LNCaP clone FGC (cell line): ENCODE results near the gene RAB13.
"Not testable (repeated sequence)": the region's sequence is repeated elsewhere in the genome, so short reads cannot be mapped to it uniquely, and the experiment has no call there.

ENCODE experiments used
- DNase-seq: peaks from one replicate; pipeline ENCODE4 v3.0.0-alpha.2; 2011; ENCODE audit warnings: low read depth
- H3K4me3 ChIP-seq: 2 replicates; pipeline ENCODE4 v1.5.1; 2011; ENCODE audit warnings: mild to moderate bottlenecking, low read depth, low read length, control low read depth
- TF ChIP-seq, protein P1 (sequence below): IDR thresholded peaks from 2 replicates; pipeline ENCODE4 v1.5.1; 2012; ENCODE audit warnings: mild to moderate bottlenecking; ENCODE audit not compliant: control insufficient read depth, insufficient read depth; ENCODE audit errors: extremely low read depth

The RAB13 gene

DNA sequence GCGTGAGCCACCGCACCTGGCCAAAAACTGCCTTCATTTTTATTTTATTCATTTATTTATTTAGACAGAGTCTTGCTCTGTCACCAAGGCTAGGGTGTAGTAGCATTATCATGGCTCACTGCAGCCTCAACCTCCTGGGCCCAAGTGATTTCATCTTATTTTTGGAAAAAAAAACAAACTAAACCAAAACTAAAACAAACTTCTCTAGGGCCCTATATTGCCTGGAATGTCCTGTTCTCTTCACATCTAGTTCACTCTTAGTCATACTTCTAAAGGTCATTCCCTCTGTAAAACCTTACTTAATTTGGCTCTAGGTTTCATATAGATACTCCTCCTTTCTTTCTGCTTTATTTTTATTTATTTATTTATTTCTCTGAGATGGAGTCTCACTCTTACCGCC lies 20.0 kb upstream of the RAB13 start:
- DNase-seq, result no peak
- TF ChIP-seq, protein P1, sequence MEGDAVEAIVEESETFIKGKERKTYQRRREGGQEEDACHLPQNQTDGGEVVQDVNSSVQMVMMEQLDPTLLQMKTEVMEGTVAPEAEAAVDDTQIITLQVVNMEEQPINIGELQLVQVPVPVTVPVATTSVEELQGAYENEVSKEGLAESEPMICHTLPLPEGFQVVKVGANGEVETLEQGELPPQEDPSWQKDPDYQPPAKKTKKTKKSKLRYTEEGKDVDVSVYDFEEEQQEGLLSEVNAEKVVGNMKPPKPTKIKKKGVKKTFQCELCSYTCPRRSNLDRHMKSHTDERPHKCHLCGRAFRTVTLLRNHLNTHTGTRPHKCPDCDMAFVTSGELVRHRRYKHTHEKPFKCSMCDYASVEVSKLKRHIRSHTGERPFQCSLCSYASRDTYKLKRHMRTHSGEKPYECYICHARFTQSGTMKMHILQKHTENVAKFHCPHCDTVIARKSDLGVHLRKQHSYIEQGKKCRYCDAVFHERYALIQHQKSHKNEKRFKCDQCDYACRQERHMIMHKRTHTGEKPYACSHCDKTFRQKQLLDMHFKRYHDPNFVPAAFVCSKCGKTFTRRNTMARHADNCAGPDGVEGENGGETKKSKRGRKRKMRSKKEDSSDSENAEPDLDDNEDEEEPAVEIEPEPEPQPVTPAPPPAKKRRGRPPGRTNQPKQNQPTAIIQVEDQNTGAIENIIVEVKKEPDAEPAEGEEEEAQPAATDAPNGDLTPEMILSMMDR, result no peak

DNA sequence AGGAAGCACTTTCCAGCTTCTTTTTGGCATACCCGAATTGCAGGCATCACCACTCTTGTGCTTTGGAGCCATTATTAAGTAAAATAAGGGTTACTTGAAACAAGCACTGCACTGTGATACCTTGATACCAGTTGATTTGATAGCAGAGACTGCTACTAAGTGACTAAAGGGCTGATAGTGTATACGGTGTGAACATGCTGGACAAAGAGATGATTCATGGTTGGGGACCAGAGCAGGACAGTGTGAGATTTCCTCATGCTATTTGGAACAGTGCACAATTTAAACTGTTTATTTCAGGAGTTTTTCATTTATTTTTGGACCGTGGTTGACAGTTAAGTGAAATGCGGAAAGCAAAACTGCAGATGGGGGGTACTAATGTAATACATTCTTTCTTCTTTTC lies 14.3 kb upstream of the RAB13 start:
- TF ChIP-seq, protein P1, result no peak
- no peak for DNase-seq
- H3K4me3 ChIP-seq, result no peak overlapping the region

More for the DNA sequence above, 20.0 kb upstream of the RAB13 start:
- no peak overlapping the region for H3K4me3 ChIP-seq

DNA sequence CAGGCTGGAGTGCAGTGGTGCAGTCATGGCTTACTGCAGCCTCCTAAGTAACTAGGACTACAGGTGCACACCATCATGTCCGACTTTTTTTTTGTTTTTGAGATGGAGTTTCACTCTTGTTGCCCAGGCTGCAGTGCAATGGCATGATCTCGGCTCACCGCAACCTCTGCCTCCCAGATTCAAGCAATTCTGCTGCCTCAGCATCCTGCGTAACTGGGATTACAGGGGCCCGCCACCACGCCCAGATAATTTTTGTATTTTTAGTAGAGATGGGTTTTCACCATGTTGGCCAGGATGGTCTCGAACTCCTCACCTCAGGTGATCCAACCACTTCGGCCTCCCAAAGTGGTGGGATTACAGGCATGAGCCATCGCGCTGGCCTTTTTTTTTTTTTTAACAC lies 10.7 kb upstream of the RAB13 start:
- not testable (repeated sequence) for DNase-seq, H3K4me3 ChIP-seq

DNA sequence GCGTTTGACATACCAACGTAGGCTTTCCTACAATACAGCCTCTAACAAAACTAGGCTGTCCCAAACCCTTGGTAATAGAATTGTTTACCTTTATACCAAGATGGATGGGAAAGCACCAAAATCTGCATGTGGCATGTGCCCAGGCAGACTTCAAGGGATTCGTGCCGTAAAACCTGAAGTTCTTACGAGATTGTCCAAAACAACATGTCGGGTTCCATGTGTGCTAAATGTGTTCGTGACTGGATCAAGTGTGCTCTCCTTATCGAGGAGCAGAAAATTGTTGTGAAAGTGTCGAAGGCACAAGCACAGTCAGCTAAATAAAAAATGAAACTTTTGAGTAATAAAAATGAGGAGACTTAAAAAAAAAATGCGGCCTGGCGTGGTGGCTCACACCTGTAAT lies 9.5 kb upstream of the RAB13 start:
- TF ChIP-seq, protein P1, result no peak
- no peak for DNase-seq
- no peak overlapping the region for H3K4me3 ChIP-seq

DNA sequence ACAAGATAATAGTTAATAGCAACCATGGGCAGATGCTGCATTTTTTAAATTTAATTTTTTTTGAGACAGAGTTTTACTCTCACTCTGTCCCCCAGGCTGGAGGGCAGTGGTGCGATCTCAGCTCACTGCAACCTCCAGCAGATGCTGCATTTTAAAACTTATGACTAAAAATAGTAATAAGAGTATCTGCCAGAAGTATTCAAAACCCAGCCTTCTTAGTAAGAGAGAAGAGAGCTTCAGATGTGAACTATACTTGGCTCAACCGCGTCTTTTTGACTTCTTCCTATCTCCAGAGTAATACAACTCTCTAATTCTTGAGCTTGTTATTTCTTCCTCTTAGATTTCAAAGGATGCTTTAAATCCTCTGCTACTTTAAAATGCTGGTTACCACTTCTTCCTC lies 9.1 kb upstream of the RAB13 start:
- H3K4me3 ChIP-seq, result no peak overlapping the region
- DNase-seq, result no peak
- TF ChIP-seq, protein P1, result no peak

DNA sequence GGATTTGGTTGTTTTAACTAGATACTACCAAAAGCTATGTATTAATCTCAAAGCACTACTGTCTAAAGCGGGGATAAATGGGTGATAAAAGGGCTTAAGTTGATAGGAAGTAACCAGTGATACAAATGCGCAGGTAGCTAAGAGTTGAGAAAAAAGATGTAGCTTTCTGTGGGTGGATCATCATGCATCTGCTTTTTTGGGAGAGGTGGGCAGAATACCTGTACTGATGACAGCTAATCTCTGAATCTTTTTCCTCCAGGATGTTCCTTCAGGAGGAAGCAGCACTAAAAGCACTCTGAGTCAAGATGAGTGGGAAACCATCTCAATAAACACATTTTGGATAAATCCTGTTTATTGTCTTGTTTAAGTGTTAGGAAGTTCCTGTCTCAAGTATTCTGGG lies 5.7 kb upstream of the RAB13 start:
- TF ChIP-seq, protein P1, result no peak
- H3K4me3 ChIP-seq, result peak overlapping the region; percentile 83

DNA sequence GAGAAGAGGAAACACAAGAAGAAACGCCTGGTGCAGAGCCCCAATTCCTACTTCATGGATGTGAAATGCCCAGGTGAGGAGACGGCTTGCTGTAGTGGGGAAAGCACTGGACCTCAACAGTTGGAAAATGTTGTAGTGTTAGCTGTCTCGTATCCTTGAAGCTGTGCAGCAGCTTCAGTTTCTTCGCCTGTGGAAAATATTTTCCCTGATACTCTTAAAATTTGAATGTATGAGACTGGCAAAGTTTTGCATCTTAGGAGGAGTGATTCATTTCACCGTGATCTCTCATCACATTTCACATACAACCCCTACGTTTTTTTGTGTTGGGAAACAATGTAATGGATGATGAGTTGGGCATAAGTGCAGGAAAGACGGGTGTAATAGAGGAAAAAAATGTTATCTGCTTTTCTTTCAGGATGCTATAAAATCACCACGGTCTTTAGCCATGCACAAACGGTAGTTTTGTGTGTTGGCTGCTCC lies 5.1 kb upstream of the RAB13 start:
- TF ChIP-seq, protein P1, result no peak
- no peak for DNase-seq
- H3K4me3 ChIP-seq, result peak overlapping the region; percentile 83

More for the DNA sequence above, 5.7 kb upstream of the RAB13 start:
- DNase-seq, result no peak
